Measurements from ENCODE around the gene KRTAP9-6. TPM values are rescaled to one million over a fixed set of nuclear protein-coding genes. Genes with fewer than 3 reads are reported as not detected.
"Not testable (repeated sequence)": the region's sequence is repeated elsewhere in the genome, so short reads cannot be mapped to it uniquely, and the experiment has no call there.

The KRTAP9-6 gene
- total RNA-seq, 1 donor from 2014 or later, result not detected

DNA sequence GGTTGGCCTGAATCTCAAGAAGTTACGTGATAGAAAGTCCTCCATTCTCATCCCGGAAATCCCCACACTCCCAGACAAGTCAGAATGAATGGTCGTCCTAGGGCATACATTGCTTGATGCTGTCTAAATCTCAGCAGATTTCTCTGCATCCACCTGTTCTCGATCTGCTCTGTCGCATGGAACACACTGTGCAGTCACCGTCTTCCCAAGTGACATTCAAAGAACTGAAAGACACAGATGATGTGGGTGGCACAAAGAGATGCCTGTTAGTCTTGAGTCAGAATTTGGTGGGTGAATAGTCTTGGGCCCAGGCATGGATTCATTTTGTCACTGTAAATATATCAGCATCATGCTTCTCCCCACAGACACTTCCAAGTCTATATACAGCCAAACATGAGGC is 33.4 kb upstream of the KRTAP9-6 start:
- Histone ChIP-seq H3K36me3 (ENCODE audit: insufficient read depth, low read length) (no peaks in the 10 kb centered on the region), H3K79me2 (ENCODE audit: insufficient read depth, low read length) (no peaks in the 10 kb centered on the region), H3K9ac (ENCODE audit: low read length) (no peak overlapping the region), H3K4me2 (ENCODE audit: low read length) (no peak overlapping the region), H3K4me1 (ENCODE audit: insufficient read depth, low read length) (no peaks in the 10 kb centered on the region), H3K27me3 (ENCODE audit: insufficient read depth, low read length) (peaks cover 8% of the 10 kb centered on the region), H4K20me1 (ENCODE audit: insufficient read depth, low read length) (no peaks in the 10 kb centered on the region), H3K27ac (ENCODE audit: low read depth, low read length) (no peak overlapping the region), H3K9me3 (ENCODE audit: insufficient read depth, low read depth, low read length) (no peaks in the 10 kb centered on the region), H3K4me3 (ENCODE audit: insufficient read depth, low read depth, low read length) (no peak overlapping the region), H2AFZ (ENCODE audit: low read depth, low read length) (no peak overlapping the region)
- no peaks in the 10 kb centered on the region for H3K4me1 Mint-ChIP-seq (ENCODE audit: low read depth, unreplicated experiment)
- TF ChIP-seq, protein P1, sequence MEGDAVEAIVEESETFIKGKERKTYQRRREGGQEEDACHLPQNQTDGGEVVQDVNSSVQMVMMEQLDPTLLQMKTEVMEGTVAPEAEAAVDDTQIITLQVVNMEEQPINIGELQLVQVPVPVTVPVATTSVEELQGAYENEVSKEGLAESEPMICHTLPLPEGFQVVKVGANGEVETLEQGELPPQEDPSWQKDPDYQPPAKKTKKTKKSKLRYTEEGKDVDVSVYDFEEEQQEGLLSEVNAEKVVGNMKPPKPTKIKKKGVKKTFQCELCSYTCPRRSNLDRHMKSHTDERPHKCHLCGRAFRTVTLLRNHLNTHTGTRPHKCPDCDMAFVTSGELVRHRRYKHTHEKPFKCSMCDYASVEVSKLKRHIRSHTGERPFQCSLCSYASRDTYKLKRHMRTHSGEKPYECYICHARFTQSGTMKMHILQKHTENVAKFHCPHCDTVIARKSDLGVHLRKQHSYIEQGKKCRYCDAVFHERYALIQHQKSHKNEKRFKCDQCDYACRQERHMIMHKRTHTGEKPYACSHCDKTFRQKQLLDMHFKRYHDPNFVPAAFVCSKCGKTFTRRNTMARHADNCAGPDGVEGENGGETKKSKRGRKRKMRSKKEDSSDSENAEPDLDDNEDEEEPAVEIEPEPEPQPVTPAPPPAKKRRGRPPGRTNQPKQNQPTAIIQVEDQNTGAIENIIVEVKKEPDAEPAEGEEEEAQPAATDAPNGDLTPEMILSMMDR (IDR thresholded peaks at IDR 0.05; ENCODE audit: insufficient read depth, low read depth, low read length), result no peak
- TF ChIP-seq EZH2 (IDR thresholded peaks at IDR 0.05; ENCODE audit: insufficient read depth, low read length), result no peak
- no peak for DNase-seq (ENCODE audit: low read depth)
- H3K4me3 Mint-ChIP-seq (ENCODE audit: unreplicated experiment), result no peak overlapping the region
- H3K27me3 Mint-ChIP-seq (ENCODE audit: low read depth, unreplicated experiment), result peaks cover 22% of the 10 kb centered on the region
- no peak for FAIRE-seq
- H3K9me3 Mint-ChIP-seq (ENCODE audit: unreplicated experiment), result peaks cover 2% of the 10 kb centered on the region
- H3K27ac Mint-ChIP-seq (ENCODE audit: unreplicated experiment), result no peak overlapping the region
- H3K36me3 Mint-ChIP-seq (ENCODE audit: low read depth, unreplicated experiment), result no peaks in the 10 kb centered on the region

DNA sequence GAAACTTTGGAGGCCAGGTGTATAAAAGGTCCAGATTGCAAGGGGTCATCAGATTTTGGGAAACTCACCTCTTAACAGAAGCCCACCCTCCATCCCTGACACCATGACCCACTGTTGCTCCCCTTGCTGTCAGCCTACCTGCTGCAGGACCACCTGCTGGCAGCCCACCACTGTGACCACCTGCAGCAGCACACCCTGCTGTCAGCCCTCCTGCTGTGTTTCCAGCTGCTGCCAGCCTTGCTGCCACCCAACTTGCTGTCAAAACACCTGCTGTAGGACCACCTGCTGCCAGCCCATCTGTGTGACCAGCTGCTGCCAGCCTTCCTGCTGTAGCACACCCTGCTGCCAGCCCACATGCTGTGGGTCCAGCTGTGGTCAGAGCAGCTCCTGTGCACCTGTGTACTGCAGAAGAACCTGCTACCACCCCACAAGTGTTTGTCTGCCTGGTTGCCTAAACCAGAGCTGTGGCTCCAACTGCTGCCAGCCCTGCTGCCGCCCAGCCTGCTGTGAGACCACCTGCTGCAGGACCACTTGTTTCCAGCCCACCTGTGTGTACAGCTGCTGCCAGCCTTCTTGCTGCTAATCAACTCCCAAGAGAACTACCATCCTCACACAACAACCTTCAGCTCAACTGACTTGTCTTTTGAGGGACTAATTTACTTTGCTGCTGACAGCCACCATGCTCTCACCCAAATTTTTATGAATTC is 32.6 kb upstream of the KRTAP9-6 start, which contains the start of gene KRTAP9-3:
KRTAP9-3 (plus strand) TSS at position 51 of the 707 bp plus-strand sequence; CDS start at position 104, 53 bp downstream.
- H3K4me3 ChIP-seq (ENCODE audit: insufficient read depth, low read depth, low read length); H3K9me3 ChIP-seq (ENCODE audit: insufficient read depth, low read depth, low read length); FAIRE-seq; H3K27me3 ChIP-seq (ENCODE audit: insufficient read depth, low read length); DNase-seq (ENCODE audit: low read depth); H3K4me1 ChIP-seq (ENCODE audit: insufficient read depth, low read length); H3K79me2 ChIP-seq (ENCODE audit: insufficient read depth, low read length); H3K4me1 Mint-ChIP-seq (ENCODE audit: low read depth, unreplicated experiment); H3K27ac Mint-ChIP-seq (ENCODE audit: unreplicated experiment); H3K9ac ChIP-seq (ENCODE audit: low read length); H3K36me3 ChIP-seq (ENCODE audit: insufficient read depth, low read length); H4K20me1 ChIP-seq (ENCODE audit: insufficient read depth, low read length); H3K9me3 Mint-ChIP-seq (ENCODE audit: unreplicated experiment); H2AFZ ChIP-seq (ENCODE audit: low read depth, low read length); H3K4me2 ChIP-seq (ENCODE audit: low read length); H3K36me3 Mint-ChIP-seq (ENCODE audit: low read depth, unreplicated experiment); H3K27ac ChIP-seq (ENCODE audit: low read depth, low read length); H3K4me3 Mint-ChIP-seq (ENCODE audit: unreplicated experiment): not testable (repeated sequence)
- H3K27me3 Mint-ChIP-seq (ENCODE audit: low read depth, unreplicated experiment), result peaks cover 27% of the 10 kb centered on the region

DNA sequence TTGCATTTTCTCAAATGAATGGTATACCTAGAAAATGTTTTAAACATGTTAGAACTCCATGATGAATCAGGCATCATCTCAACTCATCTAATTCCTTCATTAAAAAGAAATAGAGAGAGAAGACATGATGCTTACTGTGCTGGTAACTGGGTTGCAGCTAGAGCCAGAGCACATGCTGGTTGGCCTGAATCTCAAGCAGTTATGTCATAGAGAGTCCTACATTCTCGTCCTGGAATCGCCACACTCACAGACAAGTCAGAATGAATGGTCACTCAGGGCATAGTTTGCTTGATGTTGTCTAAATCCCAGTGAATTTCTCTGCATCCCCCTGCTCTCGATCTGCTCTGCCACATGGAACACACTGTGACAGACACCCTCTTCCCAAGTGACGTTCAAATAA is 28.1 kb upstream of the KRTAP9-6 start:
- not testable (repeated sequence) for H3K79me2 ChIP-seq (ENCODE audit: insufficient read depth, low read length); H3K9me3 ChIP-seq (ENCODE audit: insufficient read depth, low read depth, low read length); H4K20me1 ChIP-seq (ENCODE audit: insufficient read depth, low read length); DNase-seq (ENCODE audit: low read depth); H3K4me3 Mint-ChIP-seq (ENCODE audit: unreplicated experiment); H3K27ac ChIP-seq (ENCODE audit: low read depth, low read length); H2AFZ ChIP-seq (ENCODE audit: low read depth, low read length); H3K9ac ChIP-seq (ENCODE audit: low read length); H3K4me3 ChIP-seq (ENCODE audit: insufficient read depth, low read depth, low read length); H3K4me1 Mint-ChIP-seq (ENCODE audit: low read depth, unreplicated experiment); H3K4me2 ChIP-seq (ENCODE audit: low read length); H3K9me3 Mint-ChIP-seq (ENCODE audit: unreplicated experiment); H3K27me3 ChIP-seq (ENCODE audit: insufficient read depth, low read length); H3K27ac Mint-ChIP-seq (ENCODE audit: unreplicated experiment); FAIRE-seq; H3K4me1 ChIP-seq (ENCODE audit: insufficient read depth, low read length); H3K36me3 Mint-ChIP-seq (ENCODE audit: low read depth, unreplicated experiment); H3K36me3 ChIP-seq (ENCODE audit: insufficient read depth, low read length)
- peaks cover 24% of the 10 kb centered on the region for H3K27me3 Mint-ChIP-seq (ENCODE audit: low read depth, unreplicated experiment)

DNA sequence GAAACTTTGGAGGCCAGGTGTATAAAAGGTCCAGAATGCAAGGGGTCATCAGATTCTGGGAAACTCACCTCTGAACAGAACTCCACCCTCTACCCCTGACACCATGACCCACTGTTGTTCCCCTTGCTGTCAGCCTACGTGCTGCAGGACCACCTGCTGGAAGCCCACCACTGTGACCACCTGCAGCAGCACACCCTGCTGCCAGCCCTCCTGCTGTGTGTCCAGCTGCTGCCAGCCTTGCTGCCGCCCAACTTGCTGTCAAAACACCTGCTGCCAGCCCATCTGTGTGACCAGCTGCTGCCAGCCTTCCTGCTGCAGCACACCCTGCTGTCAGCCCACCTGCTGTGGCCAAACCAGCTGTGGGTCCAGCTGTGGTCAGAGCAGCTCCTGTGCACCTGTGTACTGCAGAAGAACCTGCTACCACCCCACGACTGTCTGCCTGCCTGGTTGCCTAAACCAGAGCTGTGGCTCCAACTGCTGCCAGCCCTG is 27.2 kb upstream of the KRTAP9-6 start, which contains the start of gene KRTAP9-8:
KRTAP9-8 (plus strand) TSS at position 51 of the 489 bp plus-strand sequence; CDS start at position 104, 53 bp downstream.
- not testable (repeated sequence) for FAIRE-seq; H3K4me1 Mint-ChIP-seq (ENCODE audit: low read depth, unreplicated experiment); H3K27ac Mint-ChIP-seq (ENCODE audit: unreplicated experiment); H3K9ac ChIP-seq (ENCODE audit: low read length); DNase-seq (ENCODE audit: low read depth); H3K36me3 Mint-ChIP-seq (ENCODE audit: low read depth, unreplicated experiment); H3K4me3 Mint-ChIP-seq (ENCODE audit: unreplicated experiment); H3K27me3 ChIP-seq (ENCODE audit: insufficient read depth, low read length); H3K4me2 ChIP-seq (ENCODE audit: low read length); H3K4me1 ChIP-seq (ENCODE audit: insufficient read depth, low read length); H3K36me3 ChIP-seq (ENCODE audit: insufficient read depth, low read length); H2AFZ ChIP-seq (ENCODE audit: low read depth, low read length); H3K9me3 Mint-ChIP-seq (ENCODE audit: unreplicated experiment); H3K79me2 ChIP-seq (ENCODE audit: insufficient read depth, low read length); H3K27ac ChIP-seq (ENCODE audit: low read depth, low read length); H3K4me3 ChIP-seq (ENCODE audit: insufficient read depth, low read depth, low read length); H3K9me3 ChIP-seq (ENCODE audit: insufficient read depth, low read depth, low read length); H4K20me1 ChIP-seq (ENCODE audit: insufficient read depth, low read length)
- H3K27me3 Mint-ChIP-seq (ENCODE audit: low read depth, unreplicated experiment), result peaks cover 23% of the 10 kb centered on the region

DNA sequence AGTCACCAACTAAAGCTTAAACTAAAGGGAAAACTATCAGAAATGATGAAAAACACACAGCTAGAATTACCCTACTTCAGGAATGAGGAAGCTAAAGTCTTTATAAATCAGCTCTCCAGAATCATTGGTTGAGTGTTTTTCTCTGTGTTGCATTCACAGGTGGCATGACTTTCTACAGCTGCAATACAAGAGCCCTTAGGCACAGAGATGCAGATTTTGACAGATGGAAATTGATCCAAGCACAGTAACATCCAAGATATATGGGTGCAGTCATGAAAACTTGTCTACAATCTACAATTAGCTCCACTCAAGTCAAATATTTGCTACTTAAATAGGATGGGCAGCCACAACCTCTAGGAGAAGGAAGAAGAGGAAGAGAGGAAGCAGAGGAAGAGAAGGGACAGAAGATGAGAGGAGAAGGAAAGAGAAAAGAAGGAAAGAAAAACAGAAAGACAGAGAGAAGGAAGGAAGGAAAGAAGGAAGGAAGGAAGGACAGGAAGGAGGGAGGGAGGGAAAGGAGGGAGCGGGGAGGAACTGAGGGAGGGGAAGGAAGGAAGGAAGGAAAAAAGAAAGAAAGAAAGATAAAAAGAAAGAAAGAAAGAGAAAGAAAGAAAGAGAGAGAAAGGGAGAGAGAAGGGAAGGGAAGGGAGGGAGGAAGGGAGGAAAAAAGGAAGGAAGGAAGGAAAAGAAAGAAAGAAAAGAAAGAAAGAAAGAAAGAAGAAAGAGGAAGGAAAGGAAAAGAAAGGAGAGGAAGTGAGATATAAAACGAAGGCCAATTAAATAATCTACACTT is 18.0 kb upstream of the KRTAP9-6 start:
- H4K20me1 ChIP-seq (ENCODE audit: insufficient read depth, low read length); H3K4me3 ChIP-seq (ENCODE audit: insufficient read depth, low read depth, low read length); H3K27ac Mint-ChIP-seq (ENCODE audit: unreplicated experiment); H3K36me3 ChIP-seq (ENCODE audit: insufficient read depth, low read length); H2AFZ ChIP-seq (ENCODE audit: low read depth, low read length); H3K27me3 ChIP-seq (ENCODE audit: insufficient read depth, low read length); H3K9me3 Mint-ChIP-seq (ENCODE audit: unreplicated experiment); H3K79me2 ChIP-seq (ENCODE audit: insufficient read depth, low read length); H3K4me1 Mint-ChIP-seq (ENCODE audit: low read depth, unreplicated experiment); H3K36me3 Mint-ChIP-seq (ENCODE audit: low read depth, unreplicated experiment); FAIRE-seq; H3K4me2 ChIP-seq (ENCODE audit: low read length); H3K4me3 Mint-ChIP-seq (ENCODE audit: unreplicated experiment); H3K9me3 ChIP-seq (ENCODE audit: insufficient read depth, low read depth, low read length); H3K4me1 ChIP-seq (ENCODE audit: insufficient read depth, low read length); DNase-seq (ENCODE audit: low read depth); H3K27ac ChIP-seq (ENCODE audit: low read depth, low read length); H3K9ac ChIP-seq (ENCODE audit: low read length): not testable (repeated sequence)
- peaks cover 35% of the 10 kb centered on the region for H3K27me3 Mint-ChIP-seq (ENCODE audit: low read depth, unreplicated experiment)

All from astrocyte (in vitro differentiated cells and primary cell).